HG02852 (cell line): ENCODE results near the gene IKZF5.
A peak's percentile ranks its signal among the peaks of the same experiment; 100 is the strongest.

Experiments
- ATAC-seq: cut with Tn5 transposase; IDR thresholded peaks from one replicate; pipeline ENCODE4 v1.9.1; 2021; ENCODE audit warnings: mild to moderate bottlenecking, moderate library complexity; ENCODE audit not compliant: unreplicated experiment

Gene IKZF5

DNA sequence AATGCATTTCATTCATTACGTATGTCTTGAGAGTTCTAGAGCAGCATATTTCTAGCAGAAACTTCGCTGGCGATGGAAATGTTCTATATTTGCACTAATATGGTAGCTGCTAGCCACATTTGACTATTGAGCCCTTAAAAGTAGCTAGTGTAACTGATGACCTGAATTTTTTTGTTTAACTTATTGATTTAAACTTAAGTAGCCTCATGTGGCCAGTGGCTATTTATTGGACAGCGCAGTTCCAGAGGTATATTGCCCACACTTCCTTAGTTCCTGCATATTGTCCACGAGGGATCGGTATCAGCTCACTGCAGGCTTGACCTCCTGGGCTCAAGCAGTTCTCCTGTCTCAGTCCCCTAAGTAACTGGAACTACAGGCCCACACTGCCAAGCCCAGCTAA is 24.7 kb downstream of the IKZF5 start:
- ATAC-seq = no peak

DNA sequence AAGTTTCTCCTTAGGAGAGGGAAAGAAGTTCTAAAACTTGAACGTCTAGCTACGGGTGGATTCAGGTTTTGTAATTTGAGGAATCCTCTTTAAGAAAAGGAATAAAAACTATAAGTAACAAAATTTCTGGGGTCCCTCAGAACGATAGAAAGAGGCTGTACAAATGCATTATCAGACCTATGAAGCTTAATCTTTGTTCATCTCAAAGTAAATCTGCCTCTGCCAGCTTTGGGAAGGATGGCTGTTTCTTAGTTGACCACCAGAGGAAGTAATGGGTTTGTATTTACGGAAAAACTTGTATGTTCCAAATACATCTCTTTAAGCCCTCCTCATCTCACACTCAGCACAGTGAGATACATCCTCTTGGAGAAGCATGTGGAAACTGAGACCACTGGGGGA is 27.5 kb downstream of the IKZF5 start:
- no peak for ATAC-seq

DNA sequence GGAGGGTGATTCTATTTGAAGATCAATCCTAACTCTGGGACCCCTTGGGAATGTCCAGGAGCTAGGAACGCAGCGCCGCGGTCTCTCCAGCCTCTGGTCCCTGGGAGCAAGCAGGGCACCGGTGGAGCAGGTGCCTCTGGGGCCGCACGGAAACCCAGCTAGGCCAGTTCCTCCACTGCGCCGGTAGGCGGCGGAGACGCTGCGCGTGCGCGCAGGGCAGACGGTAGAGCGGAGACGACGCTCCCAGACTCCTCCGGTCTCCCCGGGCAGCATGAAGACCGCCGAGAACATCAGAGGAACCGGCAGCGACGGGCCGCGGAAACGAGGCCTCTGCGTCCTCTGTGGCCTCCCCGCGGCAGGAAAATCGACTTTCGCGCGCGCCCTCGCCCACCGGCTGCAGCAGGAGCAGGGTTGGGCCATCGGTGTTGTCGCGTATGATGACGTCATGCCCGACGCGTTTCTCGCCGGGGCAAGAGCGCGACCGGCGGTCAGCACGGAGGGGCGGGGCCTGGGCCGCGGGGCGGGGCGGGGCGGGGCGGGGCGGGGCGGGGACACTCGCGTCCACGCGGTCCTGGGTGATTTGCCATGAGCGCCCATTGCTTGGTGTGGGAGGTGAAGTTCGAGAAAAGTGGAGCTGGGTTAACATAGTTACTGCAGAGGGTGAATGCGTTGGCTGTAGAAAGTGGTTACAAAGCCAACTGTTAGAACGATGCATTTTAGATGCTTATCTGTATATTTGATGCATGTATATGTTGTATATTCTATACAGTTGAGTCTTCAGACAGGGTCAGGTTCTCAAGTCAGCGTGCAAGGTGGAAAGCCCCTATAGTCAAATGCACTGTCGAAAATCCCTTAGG is 28.2 kb downstream of the IKZF5 start, which contains the start of gene PSTK:
TSS of gene PSTK (plus strand) at position 193 of the 857 bp plus-strand sequence. CDS start at position 272, 79 bp downstream.
- peak; percentile 94 for ATAC-seq

DNA sequence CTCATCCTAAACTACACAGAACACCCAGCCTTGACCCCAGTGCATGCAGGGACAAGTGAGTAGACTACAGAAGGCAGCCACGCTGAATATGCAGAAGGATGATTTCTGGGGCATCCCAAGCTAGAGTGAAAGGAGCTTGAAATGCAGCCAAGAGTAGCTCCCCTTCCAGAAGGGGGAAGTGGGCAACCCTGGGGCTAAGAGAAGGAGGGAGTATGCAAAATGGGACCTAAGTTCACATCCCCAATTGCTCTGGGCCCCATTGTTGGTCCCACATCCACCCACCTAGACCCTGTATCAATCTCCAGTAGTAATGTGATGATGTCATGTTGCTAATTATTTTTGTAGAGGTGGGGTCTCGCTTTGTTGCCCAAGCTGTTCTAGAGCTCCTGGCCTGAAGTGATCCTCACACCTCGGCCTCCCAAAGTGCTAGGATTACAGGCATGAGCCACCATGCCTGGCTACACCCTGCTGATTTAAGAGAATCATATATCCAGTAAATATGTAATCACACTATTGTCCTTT is 34.0 kb downstream of the IKZF5 start:
- no peak for ATAC-seq

DNA sequence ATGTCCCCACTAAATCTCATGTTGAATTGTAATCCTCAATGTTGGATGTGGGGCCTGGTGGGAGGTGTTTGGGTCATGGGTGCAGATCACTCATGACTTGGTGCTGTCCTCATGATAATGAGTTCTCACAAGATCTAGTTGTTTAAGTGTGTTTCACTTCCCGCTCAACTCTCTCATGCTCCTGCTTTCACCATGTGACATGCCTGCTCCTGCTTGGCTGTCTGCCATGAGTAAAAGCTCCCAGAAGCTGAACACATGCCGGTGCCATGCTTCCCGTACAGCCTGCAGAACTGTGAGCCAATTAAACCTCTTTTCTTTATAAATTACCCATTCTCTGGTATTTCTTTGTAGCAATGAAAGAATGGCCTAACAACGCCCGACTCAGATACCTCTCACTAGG is 34.6 kb downstream of the IKZF5 start:
- ATAC-seq = no peak

DNA sequence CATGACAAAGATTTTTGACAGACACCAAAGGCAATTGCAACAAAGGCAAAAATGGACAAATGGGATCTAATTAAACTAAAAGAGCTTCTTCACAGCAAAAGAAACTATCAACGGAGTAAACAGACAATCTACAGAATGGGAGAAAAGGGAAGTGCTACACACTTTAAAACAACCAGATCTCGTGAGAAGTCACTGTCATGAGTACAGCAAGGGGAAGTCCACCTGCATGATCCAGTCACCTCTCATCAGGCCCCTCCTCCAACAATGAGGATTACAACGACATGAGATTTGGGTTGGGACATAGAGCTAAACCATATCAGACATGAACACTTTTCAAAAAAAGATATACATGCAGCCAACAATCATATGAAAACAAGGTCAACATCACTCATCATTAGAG is 39.9 kb downstream of the IKZF5 start:
- ATAC-seq = no peak

DNA sequence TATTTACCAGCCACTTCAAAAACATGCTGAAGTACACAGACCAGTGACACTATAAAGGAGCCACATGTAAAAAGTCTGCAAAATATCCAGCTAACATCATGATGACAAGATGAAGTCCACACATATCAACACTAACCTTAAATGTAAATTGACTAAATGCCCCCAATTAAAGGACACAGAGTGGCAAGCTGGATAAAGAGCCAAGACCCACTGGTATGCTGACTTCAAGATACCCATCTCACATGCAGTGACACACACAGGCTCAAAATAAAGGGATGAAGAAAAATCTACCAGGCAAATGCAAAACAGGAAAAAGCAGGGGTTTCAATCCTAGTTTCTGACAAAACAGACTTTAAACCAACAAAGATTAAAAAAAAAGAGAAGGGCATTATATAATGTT is 41.7 kb downstream of the IKZF5 start:
- no peak for ATAC-seq

DNA sequence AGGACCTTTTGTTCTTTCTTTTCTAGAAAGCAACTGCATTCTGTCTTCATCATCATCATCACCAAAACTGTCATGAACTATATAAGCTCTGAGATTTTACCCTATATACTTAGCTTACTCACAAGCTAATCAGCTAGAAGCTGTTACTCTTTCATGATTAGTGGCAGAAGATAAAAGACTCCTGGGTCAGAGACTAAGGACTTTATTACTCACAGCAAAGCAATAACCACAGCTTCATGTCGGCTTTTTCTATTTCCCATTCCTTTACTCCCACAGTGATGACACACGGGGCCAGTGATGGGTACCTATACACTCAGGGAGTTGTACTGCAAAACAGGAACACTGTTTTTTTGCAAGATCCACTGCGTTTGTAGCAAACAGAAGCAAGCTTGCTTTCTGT is 46.2 kb downstream of the IKZF5 start:
- no peak for ATAC-seq

DNA sequence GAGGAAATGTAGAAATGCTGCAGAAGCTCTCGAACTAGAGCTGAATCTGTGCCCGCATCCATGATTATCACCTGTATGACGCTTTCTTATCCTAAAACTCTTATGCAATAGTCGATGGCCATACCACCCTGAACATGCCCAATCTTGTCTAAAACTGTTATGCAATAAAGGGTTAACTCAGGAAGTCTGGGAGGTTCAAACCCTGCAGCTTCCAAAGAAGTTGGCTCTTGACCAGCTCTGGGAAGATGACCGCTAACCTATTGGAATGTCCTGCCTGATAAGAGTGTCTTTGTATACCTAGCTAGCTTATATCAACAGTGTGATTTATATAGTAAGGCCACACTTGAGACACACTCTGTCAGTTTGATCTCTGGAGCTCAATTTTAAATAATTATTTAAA is 51.1 kb downstream of the IKZF5 start:
- ATAC-seq = no peak

DNA sequence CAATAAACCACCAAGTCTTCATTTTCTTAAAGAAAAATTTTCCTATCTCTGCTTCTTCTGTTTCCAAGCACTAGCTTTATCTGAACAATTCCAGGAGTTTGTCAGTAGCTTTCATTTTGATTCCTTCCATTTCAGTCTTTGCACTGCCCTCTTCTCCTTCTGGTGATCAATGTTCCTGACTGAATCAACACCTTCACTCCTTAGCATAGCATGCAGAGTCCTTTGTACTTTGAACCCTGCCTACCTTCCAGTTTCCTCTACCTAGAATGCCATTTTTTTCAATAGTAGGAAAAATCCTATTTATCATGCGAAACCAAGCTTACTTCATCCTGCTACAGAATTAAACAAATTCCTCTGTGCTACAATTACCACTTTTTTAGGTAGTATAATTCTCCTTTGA is 52.7 kb downstream of the IKZF5 start:
- ATAC-seq = no peak

DNA sequence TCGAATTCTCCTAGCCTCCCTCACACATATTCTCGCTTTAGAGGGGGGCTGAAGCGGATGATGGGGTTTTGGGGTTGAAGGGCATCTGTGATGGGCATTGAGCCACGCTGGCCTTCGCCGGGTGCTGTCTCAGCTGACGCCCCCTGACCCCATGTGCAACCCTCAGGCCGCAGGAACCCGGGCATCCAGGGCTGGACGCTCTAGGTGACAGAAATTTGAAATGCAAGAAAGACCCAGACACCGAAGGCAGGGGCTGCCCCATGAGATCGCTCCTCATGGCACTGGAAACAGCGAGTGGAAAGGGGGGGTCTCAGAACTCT is 53.9 kb downstream of the IKZF5 start:
- no peak for ATAC-seq

DNA sequence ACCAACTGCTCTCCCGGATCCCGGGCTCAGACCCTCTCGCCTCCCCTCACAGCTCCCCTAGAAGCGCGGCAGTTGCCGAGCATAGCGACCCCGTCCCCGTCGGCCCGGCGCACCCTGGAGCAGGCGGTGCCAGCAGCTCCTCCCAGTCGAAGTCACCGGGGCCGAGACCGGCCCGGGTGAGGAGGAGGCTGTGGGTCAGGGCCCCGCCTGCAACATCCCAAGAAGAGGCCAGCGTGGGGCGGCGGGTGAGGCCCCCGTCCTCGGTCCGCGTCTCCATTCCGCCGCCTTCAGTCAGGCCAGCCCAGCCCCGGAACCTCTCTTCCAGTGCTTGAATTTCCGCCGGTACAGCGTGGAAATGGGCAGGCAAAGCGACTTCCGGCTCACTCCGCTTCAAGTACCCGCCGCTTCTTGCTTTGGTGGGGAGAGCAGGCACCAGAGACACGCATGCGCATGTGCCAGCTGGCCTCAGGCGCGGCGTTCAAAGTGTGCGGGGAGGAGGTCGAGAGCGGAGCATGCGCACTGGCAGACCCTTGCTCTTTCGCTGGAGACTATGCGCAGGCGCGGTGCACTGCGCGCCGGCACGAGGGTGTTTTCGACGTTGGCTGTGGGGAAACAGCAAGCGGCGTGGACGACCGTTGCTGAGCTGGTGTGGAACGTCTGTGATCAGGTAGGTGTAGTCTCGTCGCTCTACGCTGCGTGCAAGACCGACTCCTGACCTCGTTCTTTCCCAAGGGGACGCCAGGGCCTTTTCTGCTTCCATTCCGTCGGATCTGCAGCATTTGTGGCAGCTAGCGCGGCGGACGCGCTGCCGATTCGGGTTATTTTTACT is 54.5 kb downstream of the IKZF5 start, which contains the start of gene C10orf88:
TSS of gene C10orf88 (minus strand) at position 326 of the 829 bp plus-strand sequence. CDS start at position 277, 49 bp downstream.
- ATAC-seq = peak; percentile 99

DNA sequence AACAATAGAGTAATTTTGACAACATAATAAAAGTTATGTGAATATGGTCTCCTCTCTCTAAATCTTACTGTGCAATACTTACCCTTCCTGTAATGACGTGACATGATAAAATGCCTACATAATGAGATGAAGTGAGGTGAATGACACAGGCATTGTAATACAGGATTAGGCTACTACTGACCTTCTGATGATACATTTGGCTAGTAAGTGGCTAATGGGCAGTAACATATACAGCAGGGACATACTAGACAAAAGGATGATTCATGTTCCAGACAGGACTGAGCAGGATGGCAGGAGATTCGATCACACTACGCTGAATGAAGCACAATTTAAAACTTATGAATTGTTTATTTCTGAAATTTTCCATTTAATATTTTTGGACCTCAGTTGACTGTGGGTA is 59.3 kb downstream of the IKZF5 start:
- ATAC-seq = no peak
